ENCODE data around the gene SETBP1.

Gene SETBP1

DNA sequence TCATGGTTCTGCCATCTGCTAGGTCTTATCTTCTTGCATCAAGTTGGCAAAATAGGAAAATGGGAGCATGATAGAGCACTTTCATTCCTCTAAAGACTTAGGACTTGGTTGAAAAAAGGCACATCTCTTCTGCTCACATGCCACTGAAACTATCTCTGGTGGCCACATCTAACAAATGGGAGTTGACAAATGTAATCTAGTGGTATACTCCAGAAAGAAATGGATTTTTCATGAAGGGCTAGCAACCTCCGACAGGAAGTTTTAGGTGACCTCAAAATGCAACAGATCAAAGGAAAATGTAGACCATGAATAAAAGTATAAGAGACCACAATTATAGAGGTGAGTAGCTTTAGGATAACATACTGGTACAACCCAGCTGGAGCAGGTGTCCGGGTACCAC is 224.1 kb downstream of the SETBP1 start:
- no peak for DNase-seq (ENCODE audit: low read depth)
- TF ChIP-seq MYC (IDR thresholded peaks at IDR 0.05; ENCODE audit: low read depth, low read length) (no peak), POLR2A (IDR thresholded peaks at IDR 0.05; ENCODE audit: extremely low read depth, insufficient read length) (no peak)
- TF ChIP-seq, protein P1, sequence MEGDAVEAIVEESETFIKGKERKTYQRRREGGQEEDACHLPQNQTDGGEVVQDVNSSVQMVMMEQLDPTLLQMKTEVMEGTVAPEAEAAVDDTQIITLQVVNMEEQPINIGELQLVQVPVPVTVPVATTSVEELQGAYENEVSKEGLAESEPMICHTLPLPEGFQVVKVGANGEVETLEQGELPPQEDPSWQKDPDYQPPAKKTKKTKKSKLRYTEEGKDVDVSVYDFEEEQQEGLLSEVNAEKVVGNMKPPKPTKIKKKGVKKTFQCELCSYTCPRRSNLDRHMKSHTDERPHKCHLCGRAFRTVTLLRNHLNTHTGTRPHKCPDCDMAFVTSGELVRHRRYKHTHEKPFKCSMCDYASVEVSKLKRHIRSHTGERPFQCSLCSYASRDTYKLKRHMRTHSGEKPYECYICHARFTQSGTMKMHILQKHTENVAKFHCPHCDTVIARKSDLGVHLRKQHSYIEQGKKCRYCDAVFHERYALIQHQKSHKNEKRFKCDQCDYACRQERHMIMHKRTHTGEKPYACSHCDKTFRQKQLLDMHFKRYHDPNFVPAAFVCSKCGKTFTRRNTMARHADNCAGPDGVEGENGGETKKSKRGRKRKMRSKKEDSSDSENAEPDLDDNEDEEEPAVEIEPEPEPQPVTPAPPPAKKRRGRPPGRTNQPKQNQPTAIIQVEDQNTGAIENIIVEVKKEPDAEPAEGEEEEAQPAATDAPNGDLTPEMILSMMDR (IDR thresholded peaks at IDR 0.05; ENCODE audit: low read depth, low read length): no peak
- TF ChIP-seq, protein P2, sequence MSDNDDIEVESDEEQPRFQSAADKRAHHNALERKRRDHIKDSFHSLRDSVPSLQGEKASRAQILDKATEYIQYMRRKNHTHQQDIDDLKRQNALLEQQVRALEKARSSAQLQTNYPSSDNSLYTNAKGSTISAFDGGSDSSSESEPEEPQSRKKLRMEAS (IDR thresholded peaks at IDR 0.05; ENCODE audit: low read depth, low read length): no peak
- no peak overlapping the region for H3K4me3 ChIP-seq (ENCODE audit: low read depth, low read length)

DNA sequence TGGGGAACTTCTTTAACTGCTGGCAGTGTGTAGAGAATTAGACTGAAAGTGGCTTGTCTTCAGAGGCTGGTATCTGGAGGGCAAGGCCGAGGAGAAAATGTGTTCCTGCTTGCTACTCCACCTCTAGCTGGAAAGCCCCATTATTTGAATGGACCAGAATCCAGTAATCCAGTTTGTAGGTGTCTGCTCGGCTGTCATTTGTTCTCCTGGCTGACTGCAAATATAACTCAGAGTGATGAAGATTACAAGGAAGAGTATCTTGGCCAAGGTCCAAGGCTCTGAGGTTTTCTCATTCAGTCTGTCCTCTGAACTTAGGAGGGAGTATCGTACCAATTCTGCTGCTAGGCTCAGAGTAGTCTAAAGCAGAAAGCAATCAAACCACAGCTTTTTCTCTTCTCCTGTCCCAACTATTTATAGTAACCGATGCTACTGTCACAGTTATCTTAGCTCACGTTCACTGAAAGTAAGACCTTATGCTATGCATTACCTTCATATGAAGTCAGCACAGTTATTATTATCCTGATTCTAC is 228.6 kb downstream of the SETBP1 start:
- H3K4me3 ChIP-seq (ENCODE audit: low read depth, low read length): no peak overlapping the region
- TF ChIP-seq POLR2A (IDR thresholded peaks at IDR 0.05; ENCODE audit: extremely low read depth, insufficient read length) (no peak), MYC (IDR thresholded peaks at IDR 0.05; ENCODE audit: low read depth, low read length) (no peak)
- TF ChIP-seq, protein P2 (IDR thresholded peaks at IDR 0.05; ENCODE audit: low read depth, low read length): no peak
- TF ChIP-seq, protein P1 (IDR thresholded peaks at IDR 0.05; ENCODE audit: low read depth, low read length): no peak

DNA sequence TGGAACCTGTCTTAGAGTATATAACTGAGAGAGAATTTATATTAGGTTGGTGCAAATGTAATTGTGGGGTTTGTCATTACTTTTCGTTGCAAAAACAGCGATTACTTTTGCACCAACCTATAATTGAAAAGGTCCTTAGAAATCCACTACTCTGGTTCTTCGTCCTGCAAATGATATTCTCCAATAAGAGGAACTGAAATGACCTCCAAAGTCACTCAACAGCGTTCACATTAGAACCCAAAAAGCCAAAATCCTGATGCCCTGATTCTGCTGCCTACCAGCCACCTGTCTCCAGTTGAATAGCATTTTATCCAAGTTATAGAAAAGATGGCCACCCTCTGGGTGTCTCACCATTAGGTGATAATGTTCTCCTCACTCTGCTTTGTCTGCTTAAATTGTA is 230.6 kb downstream of the SETBP1 start:
- TF ChIP-seq, protein P2 (IDR thresholded peaks at IDR 0.05; ENCODE audit: low read depth, low read length): no peak
- TF ChIP-seq POLR2A (IDR thresholded peaks at IDR 0.05; ENCODE audit: extremely low read depth, insufficient read length) (no peak), MYC (IDR thresholded peaks at IDR 0.05; ENCODE audit: low read depth, low read length) (no peak)
- TF ChIP-seq, protein P1 (IDR thresholded peaks at IDR 0.05; ENCODE audit: low read depth, low read length): no peak
- DNase-seq (ENCODE audit: low read depth): no peak
- no peak overlapping the region for H3K4me3 ChIP-seq (ENCODE audit: low read depth, low read length)

More for the DNA sequence above, 228.6 kb downstream of the SETBP1 start:
- DNase-seq (ENCODE audit: low read depth): no peak

DNA sequence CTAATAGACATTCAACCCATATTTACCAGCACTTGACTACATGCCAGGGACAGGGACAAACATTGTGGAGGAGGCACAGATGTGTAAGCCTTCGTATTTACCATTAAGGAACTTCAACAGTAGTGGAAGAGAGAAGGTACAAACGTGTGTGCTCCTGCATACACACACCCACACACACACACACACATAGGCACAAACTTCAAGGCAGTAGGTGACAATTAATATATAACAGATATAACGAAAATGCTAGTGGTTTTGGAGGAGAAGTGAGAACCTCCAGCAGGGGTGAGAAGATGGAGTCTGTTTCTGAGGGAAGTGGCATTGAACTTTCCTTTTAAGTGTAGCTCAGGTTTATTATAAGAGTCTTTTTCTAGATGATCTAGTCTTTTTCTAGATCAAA is 231.1 kb downstream of the SETBP1 start:
- TF ChIP-seq POLR2A (IDR thresholded peaks at IDR 0.05; ENCODE audit: extremely low read depth, insufficient read length) (no peak), MYC (IDR thresholded peaks at IDR 0.05; ENCODE audit: low read depth, low read length) (no peak)
- TF ChIP-seq, protein P1 (IDR thresholded peaks at IDR 0.05; ENCODE audit: low read depth, low read length): no peak
- TF ChIP-seq, protein P2 (IDR thresholded peaks at IDR 0.05; ENCODE audit: low read depth, low read length): no peak
- H3K4me3 ChIP-seq (ENCODE audit: low read depth, low read length): no peak overlapping the region
- DNase-seq (ENCODE audit: low read depth): no peak

DNA sequence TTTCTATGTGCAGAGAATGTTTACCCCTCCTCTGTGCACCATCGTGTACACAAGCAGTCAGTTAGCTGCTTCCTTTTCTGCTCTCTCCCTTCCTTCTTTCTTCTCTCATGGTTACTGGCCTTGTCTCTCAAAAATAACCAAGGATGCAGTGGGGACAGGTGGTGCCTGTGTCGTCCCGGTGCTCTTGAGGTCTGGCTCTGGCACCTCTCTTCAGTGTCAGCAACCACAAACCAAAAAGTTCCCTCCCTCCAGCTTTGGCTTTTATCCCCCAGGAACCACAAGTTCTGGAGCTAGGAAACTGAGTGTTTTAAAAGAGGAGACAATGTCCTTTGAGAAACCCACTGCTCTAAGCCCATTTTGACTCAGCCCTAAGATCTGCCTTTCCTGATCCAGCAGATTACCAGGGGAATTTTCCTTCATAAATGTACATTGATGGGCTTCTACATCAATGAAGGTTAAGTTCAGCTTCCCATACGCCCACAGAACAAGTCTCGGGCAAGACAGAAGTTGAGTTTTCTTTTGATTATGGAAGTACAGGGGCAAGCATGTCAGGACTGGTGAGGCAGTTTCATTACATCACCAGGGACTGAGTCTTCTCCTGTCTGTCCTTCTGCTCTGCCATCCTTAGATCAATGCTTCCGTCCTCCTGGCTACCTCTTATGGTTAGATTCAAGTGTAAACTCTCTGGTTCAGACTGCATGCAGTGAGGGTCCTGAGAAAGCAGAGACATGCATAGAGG is 232.2 kb downstream of the SETBP1 start:
- H3K4me3 ChIP-seq (ENCODE audit: low read depth, low read length): no peak overlapping the region
- no peak for DNase-seq (ENCODE audit: low read depth)
- TF ChIP-seq, protein P2 (IDR thresholded peaks at IDR 0.05; ENCODE audit: low read depth, low read length): no peak
- no peak for TF ChIP-seq POLR2A (IDR thresholded peaks at IDR 0.05; ENCODE audit: extremely low read depth, insufficient read length)
- TF ChIP-seq MYC (IDR thresholded peaks at IDR 0.05; ENCODE audit: low read depth, low read length): no peak
- TF ChIP-seq, protein P1 (IDR thresholded peaks at IDR 0.05; ENCODE audit: low read depth, low read length): no peak

Measured in NB4 (cell line).